HCT116 (cell line): Measurements from ENCODE around the gene CENPB. TPM values are rescaled to one million over a fixed set of nuclear protein-coding genes. Genes with fewer than 3 reads are reported as not detected.

Experiments used
- ATAC-seq: fragments of 200-7000 bp; cut with Tn5 transposase; 2 replicates; pipeline ENCODE4 v1.9.1; 2020; ENCODE audit warnings: mild to moderate bottlenecking, moderate library complexity
- BruUV-seq: library from RNA; stranded (reverse); fragments of 400-500 nt; replicated peaks from 2 replicates; lab custom pipeline; 2021; lab: Mats Ljungman, UMichigan
- CTCF ChIA-PET: fragments of 300-600 bp; sonication (Branson Sonifier 250); formaldehyde crosslinking; loops from one replicate; lab custom pipeline; 2021; ENCODE audit warnings: antibody characterized with exemption; lab: Charles Lee
- POLR2A ChIA-PET: fragments of 300-600, 350-600 bp; sonication (Branson Sonifier 250); formaldehyde crosslinking; loops from one replicate; lab custom pipeline; 2021; ENCODE audit warnings: antibody characterized with exemption; lab: Charles Lee
- RAD21 ChIA-PET, 2 experiments: fragments of 300-600 bp; sonication (Branson Sonifier 250); formaldehyde crosslinking; loops; one replicate each; lab custom pipeline; 2023; ENCODE audit warnings: low total read pairs in 2 of 2; ENCODE audit not compliant: uncharacterized antibody in 2 of 2, unreplicated experiment in 2 of 2, low non-redundant PET in 1 of 2; lab: Charles Lee
- DNase-seq: peaks from one replicate; pipeline ENCODE4 v3.0.0-alpha.2; 2010; ENCODE audit warnings: low read depth, low spot score
- H2AFZ ChIP-seq: fragments of 200-600 bp; shearing (Covaris generic), sonication (generic); 2 replicates; pipeline ENCODE4 v1.6.1; 2017; ENCODE audit warnings: low read depth, mixed run types, mixed read lengths, antibody characterized with exemption, low read length; ENCODE audit not compliant: poor library complexity, severe bottlenecking
- H3K27ac ChIP-seq: 2 replicates; pipeline ENCODE4 v1.5.1; 2012; ENCODE audit warnings: low read depth, low read length
- H3K27me3 ChIP-seq: fragments of 200-600 bp; sonication (generic); 2 replicates; pipeline ENCODE4 v1.6.1; 2016; ENCODE audit warnings: mixed run types, low read length, mixed read lengths; ENCODE audit not compliant: insufficient read depth
- H3K36me3 ChIP-seq, 2 experiments: fragments of 200-500 bp in 1 of 2; fragments of 200-600 bp in 1 of 2; sonication (Bioruptor generic) in 1 of 2; sonication (generic) in 1 of 2; 2 replicates each; pipeline versions ENCODE4 v1.5.1 to v1.6.1; 2014 to 2016; ENCODE audit warnings: low read length in 2 of 2, inconsistent platforms in 1 of 2, mixed read lengths in 1 of 2, mixed run types in 1 of 2; ENCODE audit not compliant: insufficient read depth in 2 of 2, control insufficient read depth in 1 of 2
- H3K4me1 ChIP-seq, 2 experiments: fragments of 200-600 bp in 1 of 2; sonication (generic) in 1 of 2; 2 replicates each; pipeline versions ENCODE4 v1.5.1 to v1.6.1; 2012 to 2017; ENCODE audit warnings: low read length in 2 of 2, inconsistent platforms in 1 of 2, mild to moderate bottlenecking in 1 of 2, mixed read lengths in 1 of 2, mixed run types in 1 of 2, moderate library complexity in 1 of 2; ENCODE audit not compliant: insufficient read depth in 2 of 2, control insufficient read depth in 1 of 2
- H3K4me2 ChIP-seq: fragments of 200-600 bp; sonication (generic); 2 replicates; pipeline ENCODE4 v1.6.1; 2017; ENCODE audit warnings: mixed run types, low read length, mixed read lengths
- H3K4me3 ChIP-seq, 2 experiments: fragments of 200-600 bp in 1 of 2; sonication (generic) in 1 of 2; replicated peaks in 1 of 2; 2 replicates each; pipeline ENCODE4 v1.5.1; 2011 to 2016; ENCODE audit warnings: low read length in 2 of 2, control low read depth in 1 of 2, low read depth in 1 of 2, mild to moderate bottlenecking in 1 of 2, mixed read lengths in 1 of 2, mixed run types in 1 of 2
- H3K79me2 ChIP-seq: fragments of 200-600 bp; sonication (generic); 2 replicates; pipeline ENCODE4 v1.6.1; 2017; ENCODE audit warnings: mild to moderate bottlenecking, mixed run types, low read length, moderate library complexity, mixed read lengths; ENCODE audit not compliant: insufficient read depth
- H3K9ac ChIP-seq: fragments of 200-600 bp; sonication (generic); 2 replicates; pipeline ENCODE4 v1.6.1; 2016; ENCODE audit warnings: low read length, mixed read lengths
- H3K9me2 ChIP-seq: fragments of 200-600 bp; sonication (generic), shearing (Covaris generic); 2 replicates; pipeline ENCODE4 v1.6.1; 2017; ENCODE audit warnings: mixed run types, mild to moderate bottlenecking, moderate library complexity; ENCODE audit not compliant: insufficient read depth
- H3K9me3 ChIP-seq, 2 experiments: fragments of 200-500 bp in 1 of 2; fragments of 200-600 bp in 1 of 2; sonication (Bioruptor generic) in 1 of 2; sonication (generic) in 1 of 2; 2 replicates each; pipeline ENCODE4 v1.6.1; 2014 to 2017; ENCODE audit warnings: low read length in 2 of 2, mixed read lengths in 2 of 2, inconsistent platforms in 1 of 2, low read depth in 1 of 2, mild to moderate bottlenecking in 1 of 2, mixed run types in 1 of 2, moderate library complexity in 1 of 2; ENCODE audit not compliant: control insufficient read depth in 1 of 2, insufficient read depth in 1 of 2
- H4K20me1 ChIP-seq: fragments of 200-600 bp; sonication (generic), shearing (Covaris generic); 2 replicates; pipeline ENCODE4 v1.6.1; 2017; ENCODE audit warnings: mixed run types, mild to moderate bottlenecking, moderate library complexity; ENCODE audit not compliant: insufficient read depth
- EZH2 ChIP-seq: fragments of 200-600 bp; sonication (generic); IDR thresholded peaks from 2 replicates; pipeline ENCODE4 v1.6.1; 2017; ENCODE audit warnings: antibody characterized with exemption, mixed run types
- EZH2phosphoT487 ChIP-seq: fragments of 200-600 bp; IDR thresholded peaks from 2 replicates; pipeline ENCODE4 v1.6.1; 2018; ENCODE audit warnings: antibody characterized with exemption, borderline replicate concordance
- SRF ChIP-seq: IDR thresholded peaks from 2 replicates; pipeline ENCODE4 v1.6.1; 2012; ENCODE audit warnings: low read depth
- intact Hi-C: fragments of 100-400 bp; cut with micrococcal nuclease; formaldehyde crosslinking; loops from 2 replicates; pipeline ENCODE4 v1.10.0; 2022
- total RNA-seq: library from RNA; stranded (reverse); gene quantifications from one replicate; pipeline ENCODE4 v1.2.1, GENCODE V29; 2021; ENCODE audit not compliant: unreplicated experiment

The CENPB gene
- total RNA-seq, 1 experiment from 2014 or later = 67.2 TPM

- no peaks in the 10 kb centered on the region for H4K20me1 ChIP-seq
- H3K9ac ChIP-seq = no peak overlapping the region
- TF ChIP-seq EZH2 = no peak
- no peak overlapping the region for H2AFZ ChIP-seq
- DNase-seq = no peak
- no peaks in the 10 kb centered on the region for H3K27me3 ChIP-seq
- no peak overlapping the region for H3K27ac ChIP-seq
- ChIA-PET CTCF (no interaction called here), RAD21 (no interaction called here), POLR2A (no interaction called here)
- no peak overlapping the region for H3K4me3 ChIP-seq
- H3K79me2 ChIP-seq = no peaks in the 10 kb centered on the region
- no peaks in the 10 kb centered on the region for H3K9me2 ChIP-seq
- ATAC-seq = no peak
- H3K9me3 ChIP-seq = peaks cover 0 to 4% of the 10 kb centered on the region in 2 experiments; a peak in 1 of 4 replicates
- BruUV-seq = no TSS peak
- peaks cover 0 to under 1% of the 10 kb centered on the region in 2 experiments; a peak in 1 of 4 replicates for H3K4me1 ChIP-seq
- intact Hi-C loops = no loop called here
- no peak overlapping the region for H3K4me2 ChIP-seq
- no peaks in the 10 kb centered on the region for H3K36me3 ChIP-seq
Measured at GRCh38 chr20:3775457-3776108, 11.0 kb downstream of the CENPB start.

DNA sequence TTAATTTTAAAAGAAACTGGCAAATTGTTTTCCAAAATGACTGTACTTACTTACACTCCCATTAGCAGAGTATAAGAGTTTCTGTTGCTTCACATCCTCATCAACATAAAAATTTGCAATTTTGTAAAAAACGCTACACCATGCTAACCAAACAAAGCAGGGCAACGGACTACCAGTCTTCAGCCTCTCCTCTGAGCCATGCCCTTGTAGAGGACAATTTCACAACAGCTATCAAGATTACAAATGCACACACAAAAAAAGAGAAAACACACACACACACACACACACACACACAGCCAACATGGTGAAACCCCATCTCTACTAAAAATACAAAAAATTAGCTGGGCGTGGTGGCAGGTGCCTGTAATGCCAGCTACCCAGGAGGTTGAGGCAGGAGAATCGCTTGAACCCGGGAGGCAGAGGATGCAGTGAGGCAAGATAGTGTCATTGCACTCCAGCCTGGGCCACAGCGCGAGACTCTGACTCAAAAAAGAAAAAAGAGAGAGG, 14.9 kb downstream of the CENPB start:
- POLR2A ChIA-PET = no interaction called here
- RAD21 ChIA-PET = interaction anchor here in 1 of 2 experiments (0.6 kb wide), 1 partner anchor 314 kb away, joined by 4 read pairs; no protein-coding TSS in a partner anchor
- no peak overlapping the region for H2AFZ ChIP-seq
- H3K79me2 ChIP-seq = peaks cover 8% of the 10 kb centered on the region
- DNase-seq (no peak), ATAC-seq (no peak)
- BruUV-seq = no TSS peak
- intact Hi-C loops = no loop called here
- no peak overlapping the region for H3K9ac ChIP-seq
- no peaks in the 10 kb centered on the region for H3K36me3 ChIP-seq
- H4K20me1 ChIP-seq = no peaks in the 10 kb centered on the region
- H3K4me3 ChIP-seq = no peak overlapping the region
- H3K27ac ChIP-seq = no peak overlapping the region
- peaks cover 0 to 4% of the 10 kb centered on the region in 2 experiments; a peak in 1 of 4 replicates for H3K9me3 ChIP-seq
- H3K27me3 ChIP-seq = no peaks in the 10 kb centered on the region
- H3K9me2 ChIP-seq = no peaks in the 10 kb centered on the region
- H3K4me1 ChIP-seq = peaks cover 10 to 28% of the 10 kb centered on the region in 2 experiments
- H3K4me2 ChIP-seq = no peak overlapping the region
- TF ChIP-seq EZH2 (no peak), SRF (no peak), EZH2phosphoT487 (no peak)
- CTCF ChIA-PET = interaction anchor here (1.4 to 1.8 kb wide), 2 partner anchors 9 to 15 kb away, joined by 4 read pairs; partner anchors contain the start of genes CENPB and SPEF1
